8988T (cell line): ENCODE data around the gene TMEM250.
"Not testable (repeated sequence)": the region's sequence is repeated elsewhere in the genome, so short reads cannot be mapped to it uniquely, and the experiment has no call there.

Experiments used
- DNase-seq: peaks from one replicate; pipeline ENCODE4 v3.0.0; 2011

TMEM250 gene

GRCh38 chr9:136118320-136119060, at the start of gene TMEM250:
Gene TMEM250 (minus strand): TSS chr9:136118875. CDS start chr9:136116900, 1,975 bp downstream.
- peak; percentile 93 for DNase-seq

- DNase-seq: no peak
These were observed 44.7 kb upstream of the TMEM250 start for GRCh38 chr9:136163248-136163850.

GRCh38 chr9:136160995-136161610, 42.4 kb upstream of the TMEM250 start:
- DNase-seq: no peak

GRCh38 chr9:136160381-136160841, 41.7 kb upstream of the TMEM250 start:
- DNase-seq: no peak

- no peak for DNase-seq
These were observed 41.2 kb upstream of the TMEM250 start for GRCh38 chr9:136159851-136160250.

- DNase-seq: no peak
These were observed 39.0 kb upstream of the TMEM250 start for GRCh38 chr9:136157477-136158265.

- DNase-seq: no peak
These were observed 37.8 kb upstream of the TMEM250 start for GRCh38 chr9:136156209-136157120.

- no peak for DNase-seq
These were observed 36.9 kb upstream of the TMEM250 start for GRCh38 chr9:136155576-136155975.

GRCh38 chr9:136154943-136155342, 36.3 kb upstream of the TMEM250 start:
- DNase-seq: no peak

GRCh38 chr9:136153381-136154065, 34.8 kb upstream of the TMEM250 start:
- no peak for DNase-seq

- no peak for DNase-seq
These were observed 34.3 kb upstream of the TMEM250 start for GRCh38 chr9:136152931-136153330.

- no peak for DNase-seq
These were observed 33.8 kb upstream of the TMEM250 start for GRCh38 chr9:136152543-136152866.

- peak; percentile 33 for DNase-seq
These were observed 33.3 kb upstream of the TMEM250 start for GRCh38 chr9:136151848-136152542.

GRCh38 chr9:136151214-136151804, 32.6 kb upstream of the TMEM250 start:
- peak; percentile 29 for DNase-seq

- DNase-seq: not testable (repeated sequence)
These were observed 32.1 kb upstream of the TMEM250 start for GRCh38 chr9:136150664-136151213.

GRCh38 chr9:136149853-136150252, 31.2 kb upstream of the TMEM250 start:
- no peak for DNase-seq

GRCh38 chr9:136149337-136149736, 30.7 kb upstream of the TMEM250 start:
- DNase-seq: no peak

GRCh38 chr9:136148766-136149165, 30.1 kb upstream of the TMEM250 start:
- no peak for DNase-seq

- DNase-seq: no peak
These were observed 29.4 kb upstream of the TMEM250 start for GRCh38 chr9:136147890-136148714.
